ENCODE data around the gene MZF1.

GRCh38 chr19:58521651-58522050, 51.5 kb downstream of the MZF1 start:
- TF ChIP-seq, protein P1, sequence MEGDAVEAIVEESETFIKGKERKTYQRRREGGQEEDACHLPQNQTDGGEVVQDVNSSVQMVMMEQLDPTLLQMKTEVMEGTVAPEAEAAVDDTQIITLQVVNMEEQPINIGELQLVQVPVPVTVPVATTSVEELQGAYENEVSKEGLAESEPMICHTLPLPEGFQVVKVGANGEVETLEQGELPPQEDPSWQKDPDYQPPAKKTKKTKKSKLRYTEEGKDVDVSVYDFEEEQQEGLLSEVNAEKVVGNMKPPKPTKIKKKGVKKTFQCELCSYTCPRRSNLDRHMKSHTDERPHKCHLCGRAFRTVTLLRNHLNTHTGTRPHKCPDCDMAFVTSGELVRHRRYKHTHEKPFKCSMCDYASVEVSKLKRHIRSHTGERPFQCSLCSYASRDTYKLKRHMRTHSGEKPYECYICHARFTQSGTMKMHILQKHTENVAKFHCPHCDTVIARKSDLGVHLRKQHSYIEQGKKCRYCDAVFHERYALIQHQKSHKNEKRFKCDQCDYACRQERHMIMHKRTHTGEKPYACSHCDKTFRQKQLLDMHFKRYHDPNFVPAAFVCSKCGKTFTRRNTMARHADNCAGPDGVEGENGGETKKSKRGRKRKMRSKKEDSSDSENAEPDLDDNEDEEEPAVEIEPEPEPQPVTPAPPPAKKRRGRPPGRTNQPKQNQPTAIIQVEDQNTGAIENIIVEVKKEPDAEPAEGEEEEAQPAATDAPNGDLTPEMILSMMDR (IDR thresholded peaks at IDR 0.05), result no peak
- TF ChIP-seq, protein P2, sequence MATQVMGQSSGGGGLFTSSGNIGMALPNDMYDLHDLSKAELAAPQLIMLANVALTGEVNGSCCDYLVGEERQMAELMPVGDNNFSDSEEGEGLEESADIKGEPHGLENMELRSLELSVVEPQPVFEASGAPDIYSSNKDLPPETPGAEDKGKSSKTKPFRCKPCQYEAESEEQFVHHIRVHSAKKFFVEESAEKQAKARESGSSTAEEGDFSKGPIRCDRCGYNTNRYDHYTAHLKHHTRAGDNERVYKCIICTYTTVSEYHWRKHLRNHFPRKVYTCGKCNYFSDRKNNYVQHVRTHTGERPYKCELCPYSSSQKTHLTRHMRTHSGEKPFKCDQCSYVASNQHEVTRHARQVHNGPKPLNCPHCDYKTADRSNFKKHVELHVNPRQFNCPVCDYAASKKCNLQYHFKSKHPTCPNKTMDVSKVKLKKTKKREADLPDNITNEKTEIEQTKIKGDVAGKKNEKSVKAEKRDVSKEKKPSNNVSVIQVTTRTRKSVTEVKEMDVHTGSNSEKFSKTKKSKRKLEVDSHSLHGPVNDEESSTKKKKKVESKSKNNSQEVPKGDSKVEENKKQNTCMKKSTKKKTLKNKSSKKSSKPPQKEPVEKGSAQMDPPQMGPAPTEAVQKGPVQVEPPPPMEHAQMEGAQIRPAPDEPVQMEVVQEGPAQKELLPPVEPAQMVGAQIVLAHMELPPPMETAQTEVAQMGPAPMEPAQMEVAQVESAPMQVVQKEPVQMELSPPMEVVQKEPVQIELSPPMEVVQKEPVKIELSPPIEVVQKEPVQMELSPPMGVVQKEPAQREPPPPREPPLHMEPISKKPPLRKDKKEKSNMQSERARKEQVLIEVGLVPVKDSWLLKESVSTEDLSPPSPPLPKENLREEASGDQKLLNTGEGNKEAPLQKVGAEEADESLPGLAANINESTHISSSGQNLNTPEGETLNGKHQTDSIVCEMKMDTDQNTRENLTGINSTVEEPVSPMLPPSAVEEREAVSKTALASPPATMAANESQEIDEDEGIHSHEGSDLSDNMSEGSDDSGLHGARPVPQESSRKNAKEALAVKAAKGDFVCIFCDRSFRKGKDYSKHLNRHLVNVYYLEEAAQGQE (IDR thresholded peaks at IDR 0.05; ENCODE audit: insufficient read depth in 1 of 2, low read depth in 2 of 2, low read length in 1 of 2), result no peak

All from Panc1 (cell line).